GM21367 (cell line): ENCODE measurements around the gene PLD3.

ENCODE experiments used
- ATAC-seq: cut with Tn5 transposase; IDR thresholded peaks from one replicate; pipeline ENCODE4 v1.9.1; 2021; ENCODE audit not compliant: unreplicated experiment

Gene PLD3

GRCh38 chr19:40348125-40348913 is at the start of gene PLD3, which contains the start of gene C19orf47:
Gene PLD3, plus strand, starts transcription at chr19:40348695. Its CDS starts 17,789 bp downstream, at chr19:40366484.
Gene C19orf47, minus strand, starts transcription at chr19:40348397. Its CDS starts 6,540 bp downstream, at chr19:40341857.
- peak; percentile 83 for ATAC-seq

DNA sequence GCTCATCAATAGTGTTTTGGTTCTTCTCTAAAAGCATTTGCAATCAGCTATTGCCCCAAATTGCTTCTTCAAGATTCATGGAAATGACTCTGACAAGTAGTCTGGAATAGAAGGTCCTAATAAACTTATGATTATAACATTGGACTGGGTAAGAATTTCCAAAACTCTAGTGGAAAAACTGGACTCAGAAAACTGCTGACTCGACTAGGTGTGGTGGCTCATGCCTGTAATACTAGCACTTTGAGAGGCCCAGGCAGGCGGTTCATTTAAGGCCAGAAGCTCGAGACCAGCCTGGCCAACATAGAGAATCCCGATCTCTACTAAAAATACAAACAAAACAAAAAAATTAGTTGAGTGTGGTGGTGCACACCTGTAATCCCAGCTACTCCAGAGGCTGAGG is 47.8 kb upstream of the PLD3 start:
- no peak for ATAC-seq

- no peak for ATAC-seq
These were observed 46.1 kb upstream of the PLD3 start for GRCh38 chr19:40302224-40303011.

DNA sequence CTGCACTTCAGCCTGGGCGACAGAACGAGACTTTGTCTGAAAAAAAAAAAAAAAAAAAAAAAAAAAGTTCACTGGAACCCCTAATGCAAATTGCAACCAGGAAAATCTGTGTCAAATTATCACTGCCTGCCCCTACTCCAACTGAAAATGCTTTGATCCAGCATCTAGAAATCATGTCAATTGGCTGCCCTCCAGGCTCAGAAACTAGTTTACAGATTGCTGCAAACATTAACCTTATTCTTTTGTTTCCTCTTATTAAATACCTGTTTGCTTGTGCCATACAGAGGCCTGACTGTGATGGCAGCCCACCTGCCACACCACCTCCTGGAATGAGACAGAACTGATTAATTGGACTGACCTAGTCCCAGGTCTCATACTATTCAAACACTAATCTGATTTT is 44.7 kb upstream of the PLD3 start:
- no peak for ATAC-seq

- ATAC-seq: no peak
These were observed 44.2 kb upstream of the PLD3 start for GRCh38 chr19:40304306-40304705.

- ATAC-seq: no peak
These were observed 43.1 kb upstream of the PLD3 start for GRCh38 chr19:40305403-40305802.

- no peak for ATAC-seq
These were observed 38.8 kb upstream of the PLD3 start for GRCh38 chr19:40309666-40310065.

GRCh38 chr19:40312533-40312932 is 36.0 kb upstream of the PLD3 start:
- ATAC-seq: no peak

DNA sequence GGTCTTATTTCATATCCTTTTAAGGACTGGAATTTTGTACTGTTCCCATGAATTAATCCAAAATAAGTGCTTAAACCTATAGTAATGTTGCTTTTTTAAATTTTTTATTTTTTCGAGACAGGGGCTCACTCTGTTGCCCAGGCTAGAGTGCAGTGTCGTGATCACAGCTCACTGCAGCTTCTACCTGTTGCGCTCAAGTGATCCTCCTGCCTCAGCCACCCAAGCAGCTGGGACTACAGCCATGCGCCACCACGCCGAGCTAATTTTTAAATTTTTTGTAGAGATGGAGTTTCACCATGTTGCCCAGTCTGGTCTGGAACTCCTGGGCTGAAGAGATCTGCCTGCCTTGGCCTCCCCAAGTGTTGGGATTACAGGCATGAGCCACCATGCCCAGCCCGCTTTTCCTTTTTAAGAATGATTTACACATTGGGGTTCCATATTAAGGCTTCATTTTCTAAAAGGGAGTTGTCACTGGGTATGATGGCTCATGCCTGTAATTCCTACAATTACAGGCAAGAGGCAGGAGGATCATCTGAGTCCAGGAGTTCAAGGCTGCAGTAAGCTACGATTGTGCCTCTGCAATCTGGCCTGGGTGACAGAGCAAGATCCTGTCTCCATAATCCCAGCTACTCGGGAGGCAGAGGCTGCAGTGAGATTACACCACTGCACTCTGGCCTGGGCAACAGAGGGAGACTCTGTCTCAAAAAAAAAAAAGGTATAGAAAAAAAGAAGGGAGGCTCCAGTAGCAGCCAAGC is 35.1 kb upstream of the PLD3 start:
- no peak for ATAC-seq

DNA sequence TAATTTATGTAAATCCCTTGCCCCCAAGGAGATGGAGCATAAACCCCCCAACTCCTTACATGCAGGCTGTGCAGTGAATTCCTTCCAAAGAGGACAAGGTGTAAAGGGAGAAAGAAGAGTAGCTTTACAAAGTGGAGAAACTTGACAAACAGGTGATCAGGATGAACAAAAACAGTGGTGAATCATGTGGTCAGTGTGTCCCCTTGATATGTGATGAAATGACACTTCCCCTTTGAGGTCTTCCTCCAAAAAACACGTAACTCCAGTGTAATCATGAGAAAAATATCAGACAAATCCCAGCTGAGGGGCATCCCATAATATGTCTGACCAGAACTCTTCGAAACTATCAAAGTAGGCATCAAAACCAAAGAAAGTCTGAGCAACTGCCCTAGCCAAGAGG is 33.8 kb upstream of the PLD3 start:
- no peak for ATAC-seq

GRCh38 chr19:40315812-40316470 is 32.6 kb upstream of the PLD3 start:
- no peak for ATAC-seq

DNA sequence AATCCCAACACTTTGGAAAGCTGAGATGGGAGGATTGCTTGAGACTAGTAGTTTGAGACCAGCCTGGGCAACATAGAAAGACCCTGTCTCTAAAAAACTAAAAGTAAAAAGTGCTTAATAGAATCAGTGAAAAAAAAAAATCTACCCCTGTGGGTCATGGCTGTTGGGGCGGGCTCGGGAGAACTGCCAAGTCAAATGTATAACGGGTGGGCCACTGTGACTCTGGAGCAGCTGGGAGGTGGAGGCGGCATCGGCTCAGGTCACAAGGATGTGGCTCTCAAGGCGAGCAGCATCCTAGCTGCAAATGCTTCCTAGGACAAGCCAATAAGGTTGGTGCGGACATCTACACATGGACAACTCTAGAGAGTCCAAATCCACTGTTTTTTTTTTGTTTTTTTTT is 31.2 kb upstream of the PLD3 start:
- no peak for ATAC-seq

- ATAC-seq: no peak
These were observed 27.9 kb upstream of the PLD3 start for GRCh38 chr19:40320558-40320935.

- no peak for ATAC-seq
These were observed 27.4 kb upstream of the PLD3 start for GRCh38 chr19:40321076-40321475.

DNA sequence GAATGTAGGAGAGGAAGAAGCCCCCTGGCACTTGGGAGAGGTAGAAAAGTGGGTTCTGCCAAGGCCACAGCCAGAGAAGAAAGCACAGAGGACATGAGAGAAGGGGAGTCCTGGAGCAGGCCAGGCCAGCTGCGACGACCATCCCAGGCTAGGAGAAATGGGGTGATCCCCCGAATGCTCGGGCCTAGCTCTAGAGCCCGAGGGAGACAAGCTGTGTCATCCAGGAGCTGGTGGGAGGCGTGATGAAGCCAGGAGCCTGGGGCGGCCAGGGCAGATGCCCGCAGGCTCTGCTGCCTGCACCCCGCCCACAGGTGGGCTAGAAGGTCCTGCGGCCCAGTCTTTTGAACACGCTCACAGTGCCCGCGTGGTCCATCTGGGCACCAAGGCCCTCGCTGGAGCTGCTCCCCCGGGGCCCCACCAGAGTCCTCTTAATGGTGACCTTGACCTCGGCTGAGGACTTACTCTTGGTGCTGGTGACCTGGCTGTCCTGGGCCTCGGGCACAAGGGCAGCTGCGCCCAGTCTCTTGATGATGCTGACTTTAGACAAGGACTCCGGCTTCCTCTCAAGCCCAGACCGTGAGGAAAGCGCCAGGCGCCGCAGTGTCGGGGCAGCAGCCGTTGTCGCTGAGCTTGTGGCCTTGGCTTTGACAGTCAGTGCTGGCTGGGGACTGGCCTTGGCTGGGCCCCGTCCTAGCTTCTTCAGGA is 26.8 kb upstream of the PLD3 start:
- no peak for ATAC-seq

GRCh38 chr19:40322271-40322610 is 26.3 kb upstream of the PLD3 start:
- no peak for ATAC-seq

- ATAC-seq: no peak
These were observed 25.4 kb upstream of the PLD3 start for GRCh38 chr19:40322951-40323615.

- no peak for ATAC-seq
These were observed 24.8 kb upstream of the PLD3 start for GRCh38 chr19:40323705-40324104.

DNA sequence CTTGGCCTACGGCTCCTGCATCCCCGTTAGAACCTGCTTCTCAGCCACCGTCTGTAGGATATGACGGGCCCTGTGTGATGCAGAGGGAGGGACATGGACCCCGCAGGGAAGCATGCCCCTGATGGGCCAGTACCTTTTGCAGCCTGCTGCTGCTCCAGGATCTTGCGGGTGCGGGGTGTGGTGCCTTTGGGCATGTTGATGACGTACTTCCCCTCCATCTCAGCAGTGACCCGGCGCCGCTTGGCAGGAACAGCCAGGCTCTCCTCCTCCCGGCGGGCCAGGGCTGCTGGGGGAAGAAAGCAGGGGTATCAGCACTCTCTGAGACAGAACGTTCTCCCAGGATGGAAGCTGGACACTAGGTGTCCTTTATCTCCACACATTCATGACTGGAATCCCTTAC is 22.3 kb upstream of the PLD3 start:
- ATAC-seq: no peak

GRCh38 chr19:40331052-40331451 is 17.4 kb upstream of the PLD3 start:
- no peak for ATAC-seq
